Mesenchymal stem cell (in vitro differentiated cells and primary cell): ENCODE results near the gene MYO1E.
"Not testable (repeated sequence)": the region's sequence is repeated elsewhere in the genome, so short reads cannot be mapped to it uniquely, and the experiment has no call there.

ENCODE experiments used
- DNase-seq: peaks from one replicate; pipeline ENCODE4 v3.0.0-alpha.2; 2013
- H2AFZ ChIP-seq: one replicate; pipeline ENCODE4 v1.6.1; 2013; ENCODE audit warnings: low read depth, mild to moderate bottlenecking, control low read depth, inconsistent platforms, low read length, moderate library complexity
- H2AK5ac ChIP-seq: 2 replicates; pipeline ENCODE4 v1.6.1; 2013; ENCODE audit warnings: low read length, moderate library complexity, mild to moderate bottlenecking, inconsistent platforms; ENCODE audit not compliant: severe bottlenecking
- H2BK120ac ChIP-seq: one replicate; pipeline ENCODE4 v1.6.1; 2013; ENCODE audit warnings: low read depth, mild to moderate bottlenecking, inconsistent platforms, low read length, moderate library complexity
- H2BK12ac ChIP-seq, 2 experiments: one replicate each; pipeline ENCODE4 v1.6.1; 2013; ENCODE audit warnings: inconsistent platforms in 2 of 2, low read length in 2 of 2, mild to moderate bottlenecking in 2 of 2, moderate library complexity in 2 of 2, control low read depth in 1 of 2
- H2BK15ac ChIP-seq: one replicate; pipeline ENCODE4 v1.6.1; 2013; ENCODE audit warnings: mild to moderate bottlenecking, low read depth, inconsistent platforms; ENCODE audit not compliant: poor library complexity, severe bottlenecking
- H2BK5ac ChIP-seq: 2 replicates; pipeline ENCODE4 v1.6.1; 2013; ENCODE audit warnings: low read depth, mild to moderate bottlenecking, low read length, control low read depth, inconsistent platforms; ENCODE audit not compliant: poor library complexity, severe bottlenecking
- H3K14ac ChIP-seq, 2 experiments: one replicate each; pipeline ENCODE4 v1.6.1; 2013; ENCODE audit warnings: inconsistent platforms in 2 of 2, low read length in 2 of 2, control low read depth in 1 of 2, mild to moderate bottlenecking in 1 of 2, moderate library complexity in 1 of 2
- H3K18ac ChIP-seq, 2 experiments: one replicate each; pipeline ENCODE4 v1.6.1; 2013; ENCODE audit warnings: inconsistent platforms in 2 of 2, low read length in 2 of 2, control low read depth in 1 of 2, low read depth in 1 of 2, mild to moderate bottlenecking in 1 of 2
- H3K23ac ChIP-seq, 2 experiments: one replicate each; pipeline ENCODE4 v1.6.1; 2013; ENCODE audit warnings: inconsistent platforms in 2 of 2, low read length in 2 of 2, mild to moderate bottlenecking in 2 of 2, moderate library complexity in 2 of 2, control low read depth in 1 of 2
- H3K27ac ChIP-seq: 2 replicates; pipeline ENCODE4 v1.5.1; 2013; ENCODE audit warnings: mild to moderate bottlenecking, moderate library complexity, low read length, control low read depth, inconsistent platforms; ENCODE audit not compliant: poor library complexity, severe bottlenecking
- H3K27me3 ChIP-seq, 2 experiments: 2 replicates each; pipeline versions ENCODE4 v1.6.1 to v1.7.0; 2013; ENCODE audit warnings: low read length in 2 of 2, mild to moderate bottlenecking in 2 of 2, moderate library complexity in 2 of 2, control low read depth in 1 of 2, inconsistent platforms in 1 of 2; ENCODE audit not compliant: control insufficient read depth in 1 of 2, insufficient read depth in 1 of 2
- H3K36me3 ChIP-seq, 2 experiments: 2 replicates each; pipeline versions ENCODE4 v1.6.1 to v1.7.0; 2013; ENCODE audit warnings: low read length in 2 of 2, control low read depth in 1 of 2, inconsistent platforms in 1 of 2, low read depth in 1 of 2, mild to moderate bottlenecking in 1 of 2; ENCODE audit not compliant: insufficient read depth in 2 of 2, control insufficient read depth in 1 of 2
- H3K4ac ChIP-seq, 2 experiments: one replicate each; pipeline ENCODE4 v1.6.1; 2013; ENCODE audit warnings: inconsistent platforms in 2 of 2, low read length in 2 of 2, mild to moderate bottlenecking in 2 of 2, moderate library complexity in 2 of 2, control low read depth in 1 of 2, low read depth in 1 of 2
- H3K4me1 ChIP-seq: 2 replicates; pipeline ENCODE4 v1.6.1; 2013; ENCODE audit warnings: low read depth, low read length, control low read depth; ENCODE audit not compliant: control insufficient read depth, insufficient read depth
- H3K4me2 ChIP-seq: 2 replicates; pipeline ENCODE4 v1.6.1; 2013; ENCODE audit warnings: low read length, mild to moderate bottlenecking, inconsistent platforms; ENCODE audit not compliant: poor library complexity, severe bottlenecking
- H3K4me3 ChIP-seq, 2 experiments: 2 replicates each; pipeline versions ENCODE4 v1.5.1 to v1.7.0; 2013; ENCODE audit warnings: low read length in 2 of 2, mild to moderate bottlenecking in 2 of 2, control low read depth in 1 of 2, low read depth in 1 of 2; ENCODE audit not compliant: insufficient read depth in 1 of 2
- H3K79me1 ChIP-seq: replicated peaks from 2 replicates; pipeline ENCODE4 v1.6.1; 2013; ENCODE audit warnings: mild to moderate bottlenecking, control low read depth, low read length, inconsistent platforms; ENCODE audit not compliant: poor library complexity, severe bottlenecking
- H3K9ac ChIP-seq: 2 replicates; pipeline ENCODE4 v1.7.0; 2013; ENCODE audit warnings: mild to moderate bottlenecking, low read length, moderate library complexity
- H3K9me3 ChIP-seq: 2 replicates; pipeline ENCODE4 v1.7.0; 2013; ENCODE audit warnings: mild to moderate bottlenecking, low read length; ENCODE audit not compliant: control insufficient read depth
- H4K8ac ChIP-seq: one replicate; pipeline ENCODE4 v1.6.1; 2013; ENCODE audit warnings: inconsistent platforms, mild to moderate bottlenecking, low read length, moderate library complexity
- H4K91ac ChIP-seq: one replicate; pipeline ENCODE4 v1.6.1; 2013; ENCODE audit warnings: mild to moderate bottlenecking, low read length, inconsistent platforms
- WGBS: methylation state at CpG from one replicate; pipeline ENCODE4 v1.1.7; 2013; ENCODE audit warnings: mixed read lengths; 5-methylcytosine and 5-hydroxymethylcytosine counted together

MYO1E gene

GRCh38 chr15:59162080-59162479, 210.6 kb downstream of the MYO1E start:
- not testable (repeated sequence) for H2BK12ac ChIP-seq, H3K4me2 ChIP-seq, H3K4me3 ChIP-seq, H3K27ac ChIP-seq, H2BK5ac ChIP-seq, DNase-seq, H3K9ac ChIP-seq, H2AK5ac ChIP-seq, H2BK15ac ChIP-seq, H3K4me1 ChIP-seq, H4K91ac ChIP-seq, H3K4ac ChIP-seq, H3K23ac ChIP-seq, H2AFZ ChIP-seq, H3K18ac ChIP-seq, H3K14ac ChIP-seq, H2BK120ac ChIP-seq, H3K9me3 ChIP-seq, H4K8ac ChIP-seq, H3K27me3 ChIP-seq
- WGBS, result 95% methylated on average over 5 of the region's 8 CpGs
- Histone ChIP-seq H3K36me3 (peaks cover 56 to 100% of the 10 kb centered on the region in 2 experiments), H3K79me1 (peaks cover 21% of the 10 kb centered on the region)

GRCh38 chr15:59160880-59161593, 211.6 kb downstream of the MYO1E start:
- 89% methylated on average over 23 of the region's 23 CpGs for WGBS
- no peak overlapping the region for H2BK12ac ChIP-seq
- H3K23ac ChIP-seq, result no peak overlapping the region
- no peak overlapping the region for H2BK15ac ChIP-seq
- H3K14ac ChIP-seq, result no peak overlapping the region
- no peak overlapping the region for H2BK5ac ChIP-seq
- DNase-seq, result peak; percentile 34
- no peaks in the 10 kb centered on the region for H3K27me3 ChIP-seq
- no peak overlapping the region for H4K91ac ChIP-seq
- H4K8ac ChIP-seq, result no peak overlapping the region
- H3K4me1 ChIP-seq, result peaks cover 1% of the 10 kb centered on the region
- no peaks in the 10 kb centered on the region for H3K9me3 ChIP-seq
- H2AK5ac ChIP-seq, result no peak overlapping the region
- H2BK120ac ChIP-seq, result no peak overlapping the region
- no peak overlapping the region for H3K4me3 ChIP-seq
- H3K18ac ChIP-seq, result peak overlapping the region in 1 of 2 experiments; percentile 34
- H3K4ac ChIP-seq, result no peak overlapping the region
- no peak overlapping the region for H2AFZ ChIP-seq
- no peak overlapping the region for H3K9ac ChIP-seq
- no peak overlapping the region for H3K27ac ChIP-seq
- H3K4me2 ChIP-seq, result no peak overlapping the region
- H3K36me3 ChIP-seq, result peaks cover 63 to 100% of the 10 kb centered on the region in 2 experiments
- H3K79me1 ChIP-seq, result peaks cover 18% of the 10 kb centered on the region

GRCh38 chr15:59159210-59159609, 213.5 kb downstream of the MYO1E start:
- Histone ChIP-seq H3K36me3 (peaks cover 66 to 99% of the 10 kb centered on the region in 2 experiments), H2BK120ac (no peak overlapping the region), H3K27me3 (no peaks in the 10 kb centered on the region), H3K23ac (no peak overlapping the region), H3K14ac (no peak overlapping the region), H2BK12ac (peak overlapping the region in 1 of 2 experiments; percentile 34), H3K79me1 (peaks cover 13% of the 10 kb centered on the region), H3K4ac (no peak overlapping the region), H3K4me1 (peaks cover 2% of the 10 kb centered on the region), H4K8ac (no peak overlapping the region), H3K27ac (no peak overlapping the region), H2AK5ac (no peak overlapping the region), H3K18ac (no peak overlapping the region), H3K4me3 (no peak overlapping the region), H3K4me2 (no peak overlapping the region), H2AFZ (no peak overlapping the region), H2BK15ac (no peak overlapping the region), H3K9ac (no peak overlapping the region), H4K91ac (no peak overlapping the region), H2BK5ac (no peak overlapping the region), H3K9me3 (no peaks in the 10 kb centered on the region)
- no peak for DNase-seq
- WGBS, result 94% methylated on average over 9 of the region's 9 CpGs

- H3K4me2 ChIP-seq, result no peak overlapping the region
- H3K14ac ChIP-seq, result no peak overlapping the region
- no peak overlapping the region for H3K18ac ChIP-seq
- no peak overlapping the region for H3K27ac ChIP-seq
- peaks cover 15% of the 10 kb centered on the region for H3K79me1 ChIP-seq
- H3K9me3 ChIP-seq, result no peaks in the 10 kb centered on the region
- no peak overlapping the region for H2BK5ac ChIP-seq
- peaks cover 71 to 99% of the 10 kb centered on the region in 2 experiments for H3K36me3 ChIP-seq
- H2BK15ac ChIP-seq, result no peak overlapping the region
- H3K4me3 ChIP-seq, result no peak overlapping the region
- no peak overlapping the region for H2BK120ac ChIP-seq
- H3K27me3 ChIP-seq, result no peaks in the 10 kb centered on the region
- no peak overlapping the region for H2AFZ ChIP-seq
- H3K4ac ChIP-seq, result no peak overlapping the region
- H4K91ac ChIP-seq, result no peak overlapping the region
- no peak overlapping the region for H2BK12ac ChIP-seq
- no peak overlapping the region for H4K8ac ChIP-seq
- H3K9ac ChIP-seq, result no peak overlapping the region
- no peak for DNase-seq
- peaks cover 2% of the 10 kb centered on the region for H3K4me1 ChIP-seq
- no peak overlapping the region for H2AK5ac ChIP-seq
- H3K23ac ChIP-seq, result no peak overlapping the region
- 97% methylated on average over 7 of the region's 7 CpGs for WGBS
Measured at GRCh38 chr15:59158701-59159034, 214.0 kb downstream of the MYO1E start.
